Sigmoid colon (tissue), 7 donors: ENCODE results near the gene LHX3. TPM values are rescaled to one million over a fixed set of nuclear protein-coding genes. Genes with fewer than 3 reads are reported as not detected.

Experiments
- DNase-seq: peaks from one replicate; pipeline ENCODE4 v3.0.0-alpha.2; 2019
- H3K27ac ChIP-seq, 4 donors: fragments of 200-600 bp; sonication (generic); one replicate each; pipeline ENCODE4 v1.5.1; 2016 to 2019; ENCODE audit warnings: mild to moderate bottlenecking in 1 of 4
- H3K27me3 ChIP-seq, 3 donors: fragments of 200-600 bp; sonication (generic); one replicate each; pipeline ENCODE4 v1.5.1; 2019; ENCODE audit warnings: mild to moderate bottlenecking in 1 of 3
- H3K36me3 ChIP-seq, 4 donors: fragments of 200-600 bp; sonication (generic); one replicate each; pipeline ENCODE4 v1.5.1; 2016 to 2019
- H3K4me1 ChIP-seq, 4 donors: fragments of 200-600 bp; sonication (generic); one replicate each; pipeline ENCODE4 v1.5.1; 2017 to 2019
- H3K4me3 ChIP-seq, 4 donors: fragments of 200-600 bp; sonication (generic); one replicate each; pipeline ENCODE4 v1.5.1; 2017 to 2019; ENCODE audit warnings: mild to moderate bottlenecking in 2 of 4, moderate library complexity in 1 of 4
- H3K9me3 ChIP-seq, 4 donors: fragments of 200-600 bp in 3 of 4; sonication (generic) in 3 of 4; one replicate each; pipeline versions ENCODE4 v1.5.1 to v1.6.1; 2013 to 2019
- EP300 ChIP-seq, 4 donors: sonication (generic); formaldehyde crosslinking; IDR thresholded peaks; one replicate each; pipeline ENCODE4 v1.6.1; 2017; ENCODE audit warnings: antibody characterized with exemption in 4 of 4
- POLR2A ChIP-seq, 2 donors: fragments of 450-650 bp; IDR thresholded peaks; one replicate each; pipeline ENCODE4 v1.6.1; 2016; ENCODE audit warnings: antibody characterized with exemption in 2 of 2, mild to moderate bottlenecking in 2 of 2, moderate library complexity in 2 of 2
- POLR2AphosphoS5 ChIP-seq, 4 donors: sonication (generic); formaldehyde crosslinking; IDR thresholded peaks; one replicate each; pipeline ENCODE4 v1.6.1; 2017; ENCODE audit warnings: antibody characterized with exemption in 4 of 4
- WGBS, 2 donors: extraction: QIAGEN DNeasy Blood & Tissue Kit; methylation state at CpG; one replicate each; pipeline ENCODE4 v1.1.7; 2013; 5-methylcytosine and 5-hydroxymethylcytosine counted together
- intact Hi-C: fragments of 100-400 bp; cut with DNase I; formaldehyde crosslinking; loops from one replicate; pipeline ENCODE4 v1.15.1; 2023
- polyA plus RNA-seq, 3 donors: library from polyadenylated mRNA; stranded (reverse); fragments of 200-250 nt; gene quantifications; one replicate each; pipeline ENCODE4 v1.2.3, GENCODE V29; 2013
- total RNA-seq, 4 donors: library from RNA; depleted of rRNA; stranded (reverse); fragments of >200 nt; gene quantifications; one replicate each; pipeline ENCODE4 v1.1.0, GENCODE V29; 2016
- TF ChIP-seq, protein P1 (sequence below), 4 experiments: fragments of 450-650 bp in 3 of 4; fragments of 200-600 bp in 1 of 4; IDR thresholded peaks; one replicate each; pipeline ENCODE4 v1.5.1; 2016 to 2019; ENCODE audit warnings: antibody characterized with exemption in 4 of 4, mild to moderate bottlenecking in 3 of 4, moderate library complexity in 2 of 4
- donor health status: healthy with polysubstance abuse.
- donor health status: Bipolar disorder and iron deficiency.
- donor health status: healthy.

The LHX3 gene
- total and polyA plus RNA-seq, 7 donors: not detected

DNA sequence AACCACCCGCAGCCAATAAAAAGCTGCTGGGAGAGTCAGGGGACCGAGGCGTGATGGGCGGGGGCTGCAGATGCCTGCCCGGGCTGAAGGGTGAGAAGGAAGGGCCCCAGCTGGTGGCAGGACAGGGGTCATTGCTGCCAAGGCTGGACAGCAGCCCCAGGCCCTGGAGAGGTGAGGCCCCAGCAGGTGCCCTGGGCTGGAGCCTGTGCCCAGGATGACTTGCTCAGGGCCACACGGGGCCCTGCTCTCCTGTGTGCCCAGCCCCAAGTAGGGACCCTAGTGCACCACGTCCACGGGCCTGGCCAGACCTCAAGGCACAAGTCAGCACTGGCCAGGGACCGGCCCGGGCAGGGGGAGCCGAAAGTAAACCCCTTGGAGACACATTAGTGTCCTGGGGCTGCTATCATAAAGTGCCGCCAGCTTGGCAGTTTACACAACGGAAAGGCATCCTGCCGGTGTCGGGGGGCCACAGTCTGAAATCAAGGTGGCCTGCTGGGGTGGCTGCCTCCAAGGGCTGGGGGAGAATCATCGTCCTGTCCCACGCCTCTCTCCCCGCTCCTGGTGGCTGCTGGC lies 22.0 kb downstream of the LHX3 start:
- WGBS, 2 donors: 69 to 81% methylated on average over 18 of the region's 18 CpGs
- no peaks in the 10 kb centered on the region for H3K9me3 ChIP-seq
- TF ChIP-seq POLR2A (IDR thresholded peaks at IDR 0.05): no peak
- TF ChIP-seq POLR2AphosphoS5 (IDR thresholded peaks at IDR 0.05): no peak
- no peak for TF ChIP-seq EP300 (IDR thresholded peaks at IDR 0.05)
- TF ChIP-seq, protein P1, sequence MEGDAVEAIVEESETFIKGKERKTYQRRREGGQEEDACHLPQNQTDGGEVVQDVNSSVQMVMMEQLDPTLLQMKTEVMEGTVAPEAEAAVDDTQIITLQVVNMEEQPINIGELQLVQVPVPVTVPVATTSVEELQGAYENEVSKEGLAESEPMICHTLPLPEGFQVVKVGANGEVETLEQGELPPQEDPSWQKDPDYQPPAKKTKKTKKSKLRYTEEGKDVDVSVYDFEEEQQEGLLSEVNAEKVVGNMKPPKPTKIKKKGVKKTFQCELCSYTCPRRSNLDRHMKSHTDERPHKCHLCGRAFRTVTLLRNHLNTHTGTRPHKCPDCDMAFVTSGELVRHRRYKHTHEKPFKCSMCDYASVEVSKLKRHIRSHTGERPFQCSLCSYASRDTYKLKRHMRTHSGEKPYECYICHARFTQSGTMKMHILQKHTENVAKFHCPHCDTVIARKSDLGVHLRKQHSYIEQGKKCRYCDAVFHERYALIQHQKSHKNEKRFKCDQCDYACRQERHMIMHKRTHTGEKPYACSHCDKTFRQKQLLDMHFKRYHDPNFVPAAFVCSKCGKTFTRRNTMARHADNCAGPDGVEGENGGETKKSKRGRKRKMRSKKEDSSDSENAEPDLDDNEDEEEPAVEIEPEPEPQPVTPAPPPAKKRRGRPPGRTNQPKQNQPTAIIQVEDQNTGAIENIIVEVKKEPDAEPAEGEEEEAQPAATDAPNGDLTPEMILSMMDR (IDR thresholded peaks at IDR 0.05): no peak
- no peaks in the 10 kb centered on the region for H3K36me3 ChIP-seq
- H3K4me1 ChIP-seq: no peaks in the 10 kb centered on the region
- no peak overlapping the region for H3K4me3 ChIP-seq
- DNase-seq: no peak
- peaks cover 0 to 57% (median 27%) of the 10 kb centered on the region in 3 donors for H3K27me3 ChIP-seq
- no peak overlapping the region for H3K27ac ChIP-seq
- intact Hi-C loops: no loop called here

DNA sequence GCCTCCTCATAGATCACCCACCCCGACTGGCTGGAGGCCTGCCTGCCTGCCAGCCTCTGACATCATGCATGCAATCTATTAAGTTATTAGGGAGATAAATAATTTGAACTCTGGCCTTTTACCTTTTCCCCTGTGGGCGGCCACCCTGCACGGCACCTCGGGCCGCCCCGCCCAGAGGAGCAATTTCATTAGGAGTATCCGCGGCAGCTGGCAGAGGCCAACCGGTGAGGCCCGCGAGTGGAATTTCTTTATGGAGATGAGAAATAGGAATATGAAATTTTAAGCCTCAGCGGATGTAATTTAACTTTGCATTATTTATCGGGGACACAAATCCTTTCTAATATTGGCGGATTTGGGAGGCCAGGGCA lies 22.5 kb downstream of the LHX3 start:
- no peaks in the 10 kb centered on the region for H3K4me1 ChIP-seq
- intact Hi-C loops: no loop called here
- H3K36me3 ChIP-seq: no peaks in the 10 kb centered on the region
- TF ChIP-seq POLR2A (IDR thresholded peaks at IDR 0.05): no peak
- no peak for TF ChIP-seq EP300 (IDR thresholded peaks at IDR 0.05)
- TF ChIP-seq POLR2AphosphoS5 (IDR thresholded peaks at IDR 0.05): no peak
- TF ChIP-seq, protein P1 (IDR thresholded peaks at IDR 0.05): no peak
- no peak for DNase-seq
- 34 to 75% methylated on average over 14 of the region's 14 CpGs for WGBS, 2 donors
- H3K27ac ChIP-seq: no peak overlapping the region
- H3K27me3 ChIP-seq: peaks cover 0 to 54% (median 25%) of the 10 kb centered on the region in 3 donors
- no peaks in the 10 kb centered on the region for H3K9me3 ChIP-seq
- H3K4me3 ChIP-seq: no peak overlapping the region

DNA sequence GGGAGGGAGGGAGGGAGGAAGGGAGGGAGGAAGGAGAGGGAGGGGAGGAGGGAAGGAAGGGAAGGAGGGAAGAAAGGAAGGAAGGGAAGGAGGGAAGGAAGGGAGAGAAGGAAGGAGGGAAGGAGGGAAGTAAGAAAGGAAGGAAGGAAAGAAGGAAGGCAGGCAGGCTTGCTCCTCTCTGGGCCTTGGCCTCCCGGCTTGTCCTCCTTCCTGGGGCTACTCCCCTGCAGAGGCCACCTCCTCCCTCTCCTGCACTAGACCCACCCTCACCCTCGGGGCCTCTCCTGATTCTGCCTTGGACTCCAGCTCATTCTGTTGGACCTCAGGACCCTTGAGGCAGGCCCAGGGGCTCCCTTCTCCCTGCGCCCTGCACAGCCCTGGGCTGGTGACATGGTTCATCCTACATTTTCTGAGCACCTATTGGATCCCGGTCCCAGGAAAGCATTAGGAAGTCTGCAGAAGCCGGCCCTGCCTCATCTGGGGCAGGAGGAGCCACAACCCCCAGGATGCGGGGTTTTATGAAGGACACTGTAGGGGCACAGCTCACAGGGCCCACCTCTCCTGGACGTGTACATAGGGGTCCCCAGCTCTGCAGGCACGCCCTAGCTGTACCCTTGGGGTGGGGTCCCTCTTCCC lies 23.0 kb downstream of the LHX3 start:
- 41 to 65% methylated on average over 8 of the region's 8 CpGs for WGBS, 2 donors
- Histone ChIP-seq H3K9me3 (no peaks in the 10 kb centered on the region), H3K4me1 (no peaks in the 10 kb centered on the region), H3K4me3 (no peak overlapping the region), H3K27me3 (peaks cover 0 to 54% (median 25%) of the 10 kb centered on the region in 3 donors), H3K27ac (no peak overlapping the region), H3K36me3 (no peaks in the 10 kb centered on the region)
- no peak for DNase-seq
- intact Hi-C loops: no loop called here
- TF ChIP-seq, protein P1 (IDR thresholded peaks at IDR 0.05): no peak
- TF ChIP-seq POLR2A (IDR thresholded peaks at IDR 0.05) (no peak), EP300 (IDR thresholded peaks at IDR 0.05) (no peak), POLR2AphosphoS5 (IDR thresholded peaks at IDR 0.05) (no peak)

- Histone ChIP-seq H3K36me3 (no peaks in the 10 kb centered on the region), H3K27me3 (peaks cover 0 to 49% (median 16%) of the 10 kb centered on the region in 3 donors), H3K9me3 (no peaks in the 10 kb centered on the region), H3K4me1 (no peaks in the 10 kb centered on the region), H3K4me3 (no peak overlapping the region), H3K27ac (no peak overlapping the region)
- intact Hi-C loops: no loop called here
- TF ChIP-seq, protein P1 (IDR thresholded peaks at IDR 0.05): no peak
- TF ChIP-seq EP300 (IDR thresholded peaks at IDR 0.05): no peak
- no peak for TF ChIP-seq POLR2AphosphoS5 (IDR thresholded peaks at IDR 0.05)
- TF ChIP-seq POLR2A (IDR thresholded peaks at IDR 0.05): no peak
- DNase-seq: no peak
- WGBS, 2 donors: 71 to 76% methylated on average over 11 of the region's 11 CpGs
These were observed 24.3 kb downstream of the LHX3 start for GRCh38 chr9:136180586-136180985.
